OCI-LY7 (cell line): ENCODE data around the gene TMC8. TPM values are rescaled to one million over a fixed set of nuclear protein-coding genes. Genes with fewer than 3 reads are reported as not detected.

Source experiments
- BruUV-seq: library from RNA; stranded (reverse); fragments of 400-500 nt; replicated peaks from 2 replicates; lab custom pipeline; 2021; lab: Mats Ljungman, UMichigan
- CTCF ChIA-PET: fragments of 300-600 bp; sonication (Branson Sonifier 250); formaldehyde crosslinking; loops from one replicate; lab custom pipeline; 2022; ENCODE audit warnings: antibody characterized with exemption; ENCODE audit not compliant: unreplicated experiment; lab: Charles Lee
- POLR2A ChIA-PET: fragments of 300-600 bp; sonication (Branson Sonifier 250); formaldehyde crosslinking; loops from one replicate; lab custom pipeline; 2022; ENCODE audit warnings: antibody characterized with exemption; lab: Charles Lee
- DNase-seq: peaks from one replicate; pipeline ENCODE4 v3.0.0-alpha.2; 2015; ENCODE audit warnings: low spot score
- H2AFZ ChIP-seq: fragments of 200-600 bp; sonication (generic), shearing (Covaris generic); 2 replicates; pipeline ENCODE4 v1.6.1; 2014; ENCODE audit warnings: mild to moderate bottlenecking, antibody characterized with exemption, low read length, moderate library complexity
- H3K27ac ChIP-seq: fragments of 200-600 bp; sonication (generic); 2 replicates; pipeline ENCODE4 v1.5.1; 2014; ENCODE audit warnings: mixed run types, low read depth, mild to moderate bottlenecking, moderate library complexity, low read length, inconsistent platforms; ENCODE audit not compliant: poor library complexity, severe bottlenecking
- H3K36me3 ChIP-seq: fragments of 200-600 bp; sonication (generic); 2 replicates; pipeline ENCODE4 v1.6.1; 2014; ENCODE audit warnings: mild to moderate bottlenecking, antibody characterized with exemption, low read length, moderate library complexity, mixed read lengths; ENCODE audit not compliant: insufficient read depth
- H3K4me1 ChIP-seq: fragments of 200-600 bp; sonication (generic); 2 replicates; pipeline ENCODE4 v1.5.1; 2014; ENCODE audit warnings: mild to moderate bottlenecking, low read length; ENCODE audit not compliant: insufficient read depth, poor library complexity, severe bottlenecking
- H3K4me2 ChIP-seq: fragments of 200-600 bp; sonication (generic); 2 replicates; pipeline ENCODE4 v1.6.1; 2014; ENCODE audit warnings: mild to moderate bottlenecking, low read length
- H3K4me3 ChIP-seq: fragments of 200-600 bp; sonication (generic); 2 replicates; pipeline ENCODE4 v1.5.1; 2014; ENCODE audit warnings: mild to moderate bottlenecking, low read depth, low read length; ENCODE audit not compliant: poor library complexity, severe bottlenecking
- H3K79me2 ChIP-seq: fragments of 200-600 bp; sonication (generic); 2 replicates; pipeline ENCODE4 v1.6.1; 2016; ENCODE audit warnings: low read depth, mild to moderate bottlenecking, low read length, moderate library complexity, mixed read lengths; ENCODE audit not compliant: insufficient read depth
- H3K9me2 ChIP-seq: fragments of 200-600 bp; sonication (generic); 2 replicates; pipeline ENCODE4 v1.6.1; 2016; ENCODE audit warnings: mild to moderate bottlenecking, low read length, mixed read lengths; ENCODE audit not compliant: insufficient read depth
- H3K9me3 ChIP-seq: fragments of 200-600 bp; sonication (generic); 2 replicates; pipeline ENCODE4 v1.6.1; 2014; ENCODE audit warnings: mild to moderate bottlenecking, mixed run types, low read length, mixed read lengths
- H4K20me1 ChIP-seq: fragments of 200-600 bp; sonication (generic); 2 replicates; pipeline ENCODE4 v1.6.1; 2014; ENCODE audit warnings: mild to moderate bottlenecking, antibody characterized with exemption, low read length, moderate library complexity, mixed read lengths; ENCODE audit not compliant: insufficient read depth
- CTCF ChIP-seq: fragments of 200-600 bp; sonication (generic); conservative IDR thresholded peaks from 2 replicates; pipeline ENCODE4 v1.5.1; 2014; ENCODE audit warnings: mild to moderate bottlenecking, antibody characterized with exemption, low read length, moderate library complexity, mixed read lengths
- EZH2phosphoT487 ChIP-seq: fragments of 200-600 bp; sonication (generic); IDR thresholded peaks from 2 replicates; pipeline ENCODE4 v1.6.1; 2018; ENCODE audit warnings: low read depth, borderline replicate concordance, mild to moderate bottlenecking, mixed run types, antibody characterized with exemption, low read length, moderate library complexity, mixed read lengths
- intact Hi-C: fragments of 100-400 bp; cut with micrococcal nuclease; formaldehyde crosslinking; loops from one replicate; pipeline ENCODE4 v1.10.0; 2022; ENCODE audit not compliant: unreplicated experiment
- total RNA-seq, 2 experiments: library from RNA; depleted of rRNA in 1 of 2; stranded (reverse); fragments of >200 nt in 1 of 2; shearing (Covaris generic) in 1 of 2; gene quantifications; 2 replicates each; pipeline ENCODE4 v1.2.3, GENCODE V29; 2014 to 2022

Gene TMC8
- total RNA-seq, 2 experiments from 2014 or later: 83.8 to 236 TPM

GRCh38 chr17:78163881-78164747, 33.5 kb downstream of the TMC8 start:
- Histone ChIP-seq H3K9me2 (no peaks in the 10 kb centered on the region), H3K27ac (no peak overlapping the region), H2AFZ (no peak overlapping the region), H3K9me3 (no peaks in the 10 kb centered on the region), H3K79me2 (no peaks in the 10 kb centered on the region), H3K4me2 (no peak overlapping the region), H3K36me3 (no peaks in the 10 kb centered on the region), H3K4me1 (peaks cover 20% of the 10 kb centered on the region), H4K20me1 (no peaks in the 10 kb centered on the region), H3K4me3 (no peak overlapping the region)
- ChIA-PET CTCF (no interaction called here), POLR2A (no interaction called here)
- no TSS peak for BruUV-seq
- no peak for DNase-seq
- intact Hi-C loops: no loop called here
- TF ChIP-seq CTCF (no peak), EZH2phosphoT487 (no peak)

GRCh38 chr17:78164748-78165607, 34.4 kb downstream of the TMC8 start:
- H3K4me2 ChIP-seq: no peak overlapping the region
- peaks cover 27% of the 10 kb centered on the region for H3K4me1 ChIP-seq
- ChIA-PET POLR2A (no interaction called here), CTCF (no interaction called here)
- DNase-seq: no peak
- intact Hi-C loops: no loop called here
- no peaks in the 10 kb centered on the region for H3K9me2 ChIP-seq
- no peak overlapping the region for H3K4me3 ChIP-seq
- H3K79me2 ChIP-seq: no peaks in the 10 kb centered on the region
- H2AFZ ChIP-seq: no peak overlapping the region
- H3K36me3 ChIP-seq: no peaks in the 10 kb centered on the region
- no peak for TF ChIP-seq EZH2phosphoT487
- TF ChIP-seq CTCF: no peak
- BruUV-seq: no TSS peak
- no peaks in the 10 kb centered on the region for H4K20me1 ChIP-seq
- no peak overlapping the region for H3K27ac ChIP-seq
- no peaks in the 10 kb centered on the region for H3K9me3 ChIP-seq
